ENCODE measurements around the gene KXD1. TPM values are rescaled to one million over a fixed set of nuclear protein-coding genes. Genes with fewer than 3 reads are reported as not detected.
A peak's percentile ranks its signal among the peaks of the same experiment; 100 is the strongest.

KXD1 gene
- total and polyA plus RNA-seq, 2 donors (not counting 1 experiment from before 2014, with no cell fraction given): 63.3 to 108 TPM

DNA sequence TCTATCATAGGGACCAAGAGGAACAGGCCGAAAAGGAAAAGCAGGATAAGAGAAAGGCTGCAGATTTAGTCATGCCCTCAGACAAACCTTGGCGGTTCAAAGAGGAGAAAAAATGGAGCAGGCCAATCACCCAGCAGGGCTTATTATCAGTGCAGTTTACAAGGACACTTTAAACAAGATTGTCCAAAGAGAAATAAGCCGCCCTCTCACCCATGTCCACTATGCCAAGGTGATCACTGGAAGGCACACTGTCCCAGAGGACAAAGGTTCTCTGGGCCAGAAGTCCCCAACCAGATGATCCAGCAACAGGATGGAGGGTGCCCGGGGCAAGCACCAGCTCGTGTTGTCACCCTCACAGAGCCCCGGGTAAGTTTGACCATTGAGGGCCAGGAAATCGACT lies 22.6 kb downstream of the KXD1 start:
- Histone ChIP-seq H3K27me3 (ENCODE audit: control insufficient read depth, insufficient read depth, low read length) (no peaks in the 10 kb centered on the region), H3K9me3 (ENCODE audit: control insufficient read depth, insufficient read depth, low read depth, low read length) (no peaks in the 10 kb centered on the region), H3K4me1 (ENCODE audit: control insufficient read depth, extremely low read depth, insufficient read depth, low read length) (no peaks in the 10 kb centered on the region), H3K4me2 (ENCODE audit: extremely low read depth, insufficient read depth, low read length) (no peak overlapping the region), H3K4me3 (replicated peaks in 1 of 4; ENCODE audit: control extremely low read depth in 1 of 4, insufficient read depth in 1 of 4, low read depth in 3 of 4, low read length in 4 of 4) (no peak overlapping the region), H2AFZ (ENCODE audit: low read length) (no peak overlapping the region), H3K36me3 (ENCODE audit: control insufficient read depth, insufficient read depth, low read length) (peaks cover 7% of the 10 kb centered on the region), H3K9ac (ENCODE audit: insufficient read depth, low read length) (no peak overlapping the region), H4K20me1 (ENCODE audit: control insufficient read depth, extremely low read depth, insufficient read depth, low read length) (no peaks in the 10 kb centered on the region), H3K27ac (ENCODE audit: insufficient read depth, low read length) (no peak overlapping the region), H3K79me2 (ENCODE audit: control insufficient read depth, insufficient read depth, low read length) (no peaks in the 10 kb centered on the region)
- TF ChIP-seq, protein P1, sequence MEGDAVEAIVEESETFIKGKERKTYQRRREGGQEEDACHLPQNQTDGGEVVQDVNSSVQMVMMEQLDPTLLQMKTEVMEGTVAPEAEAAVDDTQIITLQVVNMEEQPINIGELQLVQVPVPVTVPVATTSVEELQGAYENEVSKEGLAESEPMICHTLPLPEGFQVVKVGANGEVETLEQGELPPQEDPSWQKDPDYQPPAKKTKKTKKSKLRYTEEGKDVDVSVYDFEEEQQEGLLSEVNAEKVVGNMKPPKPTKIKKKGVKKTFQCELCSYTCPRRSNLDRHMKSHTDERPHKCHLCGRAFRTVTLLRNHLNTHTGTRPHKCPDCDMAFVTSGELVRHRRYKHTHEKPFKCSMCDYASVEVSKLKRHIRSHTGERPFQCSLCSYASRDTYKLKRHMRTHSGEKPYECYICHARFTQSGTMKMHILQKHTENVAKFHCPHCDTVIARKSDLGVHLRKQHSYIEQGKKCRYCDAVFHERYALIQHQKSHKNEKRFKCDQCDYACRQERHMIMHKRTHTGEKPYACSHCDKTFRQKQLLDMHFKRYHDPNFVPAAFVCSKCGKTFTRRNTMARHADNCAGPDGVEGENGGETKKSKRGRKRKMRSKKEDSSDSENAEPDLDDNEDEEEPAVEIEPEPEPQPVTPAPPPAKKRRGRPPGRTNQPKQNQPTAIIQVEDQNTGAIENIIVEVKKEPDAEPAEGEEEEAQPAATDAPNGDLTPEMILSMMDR (conservative IDR thresholded peaks at IDR 0.05 in 1 of 2, IDR thresholded peaks at IDR 0.05 in 1 of 2; ENCODE audit: low read depth in 1 of 2, low read length in 2 of 2): no peak
- no peak for TF ChIP-seq EZH2 (IDR thresholded peaks at IDR 0.05; ENCODE audit: low read length, missing control alignments)
- no peak for DNase-seq (ENCODE audit: low read depth in 2 of 2)

DNA sequence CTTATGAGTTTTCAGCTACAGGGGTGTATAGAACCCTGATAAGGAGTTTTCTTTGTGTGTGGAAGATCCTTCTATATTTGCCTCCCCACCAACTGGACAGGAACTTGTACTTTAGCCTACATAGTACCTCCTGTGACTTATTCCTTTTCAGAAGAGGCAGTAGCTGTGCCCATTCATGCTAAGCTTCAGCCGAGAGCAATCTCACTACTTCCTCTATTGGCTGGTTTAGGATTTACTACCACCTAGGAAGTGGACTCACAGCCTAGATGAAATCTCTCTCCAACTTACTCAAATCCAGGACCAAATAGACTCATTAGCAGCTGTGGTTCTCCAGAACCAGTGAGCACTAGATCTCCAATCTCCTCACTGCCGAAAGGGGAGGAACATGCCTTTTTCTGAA lies 28.6 kb downstream of the KXD1 start:
- H3K4me1 ChIP-seq (ENCODE audit: control insufficient read depth, extremely low read depth, insufficient read depth, low read length): peaks cover 5% of the 10 kb centered on the region
- TF ChIP-seq, protein P1 (conservative IDR thresholded peaks at IDR 0.05 in 1 of 2, IDR thresholded peaks at IDR 0.05 in 1 of 2; ENCODE audit: low read depth in 1 of 2, low read length in 2 of 2): no peak
- no peak for TF ChIP-seq EZH2 (IDR thresholded peaks at IDR 0.05; ENCODE audit: low read length, missing control alignments)
- H3K9ac ChIP-seq (ENCODE audit: insufficient read depth, low read length): no peak overlapping the region
- H3K9me3 ChIP-seq (ENCODE audit: control insufficient read depth, insufficient read depth, low read depth, low read length): no peaks in the 10 kb centered on the region
- H3K4me3 ChIP-seq (replicated peaks in 1 of 4; ENCODE audit: control extremely low read depth in 1 of 4, insufficient read depth in 1 of 4, low read depth in 3 of 4, low read length in 4 of 4): no peak overlapping the region
- no peak overlapping the region for H2AFZ ChIP-seq (ENCODE audit: low read length)
- no peaks in the 10 kb centered on the region for H3K79me2 ChIP-seq (ENCODE audit: control insufficient read depth, insufficient read depth, low read length)
- H4K20me1 ChIP-seq (ENCODE audit: control insufficient read depth, extremely low read depth, insufficient read depth, low read length): no peaks in the 10 kb centered on the region
- no peak for DNase-seq (ENCODE audit: low read depth in 2 of 2)
- H3K27ac ChIP-seq (ENCODE audit: insufficient read depth, low read length): no peak overlapping the region
- H3K36me3 ChIP-seq (ENCODE audit: control insufficient read depth, insufficient read depth, low read length): peaks cover 3% of the 10 kb centered on the region
- H3K4me2 ChIP-seq (ENCODE audit: extremely low read depth, insufficient read depth, low read length): no peak overlapping the region
- no peaks in the 10 kb centered on the region for H3K27me3 ChIP-seq (ENCODE audit: control insufficient read depth, insufficient read depth, low read length)

DNA sequence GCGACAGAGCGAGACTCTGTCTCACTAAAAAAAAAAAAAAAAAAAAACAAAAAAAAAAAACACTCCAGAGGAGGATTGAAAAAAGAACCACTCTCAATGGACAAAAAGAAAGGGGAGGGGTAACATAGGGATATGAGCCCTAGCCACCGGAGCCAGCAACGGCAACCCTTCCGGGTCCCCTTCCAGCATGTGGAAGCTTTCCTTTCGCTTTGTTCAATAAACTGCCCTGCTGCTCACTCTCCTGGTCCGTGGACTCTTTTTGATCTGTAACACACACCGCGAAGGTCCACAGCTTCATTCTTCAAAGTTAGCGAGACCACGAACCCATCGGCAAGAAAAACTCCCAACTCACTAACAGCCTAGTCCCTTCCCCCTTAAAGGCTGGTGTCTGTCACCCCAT lies 29.9 kb downstream of the KXD1 start:
- Histone ChIP-seq H3K36me3 (ENCODE audit: control insufficient read depth, insufficient read depth, low read length) (peaks cover 3% of the 10 kb centered on the region), H3K9me3 (ENCODE audit: control insufficient read depth, insufficient read depth, low read depth, low read length) (no peaks in the 10 kb centered on the region), H3K4me3 (replicated peaks in 1 of 4; ENCODE audit: control extremely low read depth in 1 of 4, insufficient read depth in 1 of 4, low read depth in 3 of 4, low read length in 4 of 4) (no peak overlapping the region), H4K20me1 (ENCODE audit: control insufficient read depth, extremely low read depth, insufficient read depth, low read length) (no peaks in the 10 kb centered on the region), H3K79me2 (ENCODE audit: control insufficient read depth, insufficient read depth, low read length) (no peaks in the 10 kb centered on the region), H3K27me3 (ENCODE audit: control insufficient read depth, insufficient read depth, low read length) (no peaks in the 10 kb centered on the region), H3K9ac (ENCODE audit: insufficient read depth, low read length) (no peak overlapping the region), H3K27ac (ENCODE audit: insufficient read depth, low read length) (no peak overlapping the region), H2AFZ (ENCODE audit: low read length) (no peak overlapping the region), H3K4me1 (ENCODE audit: control insufficient read depth, extremely low read depth, insufficient read depth, low read length) (peaks cover 5% of the 10 kb centered on the region), H3K4me2 (ENCODE audit: extremely low read depth, insufficient read depth, low read length) (peak overlapping the region; percentile 89)
- DNase-seq (ENCODE audit: low read depth in 2 of 2): no peak
- TF ChIP-seq, protein P1 (conservative IDR thresholded peaks at IDR 0.05 in 1 of 2, IDR thresholded peaks at IDR 0.05 in 1 of 2; ENCODE audit: low read depth in 1 of 2, low read length in 2 of 2): no peak
- TF ChIP-seq EZH2 (IDR thresholded peaks at IDR 0.05; ENCODE audit: low read length, missing control alignments): no peak
